GM12864 (cell line): ENCODE data around the gene TMPRSS9.

Experiments
- DNase-seq: peaks from one replicate; pipeline ENCODE4 v3.0.0-alpha.2; 2011; ENCODE audit warnings: low read depth
- H3K4me3 ChIP-seq: 2 replicates; pipeline ENCODE4 v1.5.1; 2011; ENCODE audit warnings: mild to moderate bottlenecking, low read depth, low read length, control low read depth
- CTCF ChIP-seq: IDR thresholded peaks from 2 replicates; pipeline ENCODE4 v1.5.1; 2011; ENCODE audit warnings: low read depth, mild to moderate bottlenecking, moderate library complexity, low read length, control low read depth, inconsistent platforms; ENCODE audit errors: missing control alignments

Gene TMPRSS9

GRCh38 chr19:2398735-2399305, 38.8 kb downstream of the TMPRSS9 start:
- TF ChIP-seq CTCF, result no peak
- no peak overlapping the region for H3K4me3 ChIP-seq
- no peak for DNase-seq

- no peak overlapping the region for H3K4me3 ChIP-seq
- no peak for DNase-seq
- TF ChIP-seq CTCF, result no peak
These were observed 39.5 kb downstream of the TMPRSS9 start for GRCh38 chr19:2399582-2399981.

- DNase-seq, result no peak
- no peak overlapping the region for H3K4me3 ChIP-seq
- TF ChIP-seq CTCF, result no peak
These were observed 48.2 kb downstream of the TMPRSS9 start for GRCh38 chr19:2408247-2408646.

- TF ChIP-seq CTCF, result no peak
- H3K4me3 ChIP-seq, result no peak overlapping the region
- DNase-seq, result no peak
These were observed 49.4 kb downstream of the TMPRSS9 start for GRCh38 chr19:2409352-2409912.

- H3K4me3 ChIP-seq, result no peak overlapping the region
- no peak for TF ChIP-seq CTCF
- no peak for DNase-seq
These were observed 50.0 kb downstream of the TMPRSS9 start for GRCh38 chr19:2410023-2410422.

- DNase-seq, result no peak
- no peak for TF ChIP-seq CTCF
- H3K4me3 ChIP-seq, result no peak overlapping the region
These were observed 51.6 kb downstream of the TMPRSS9 start for GRCh38 chr19:2411709-2412108.

- DNase-seq, result no peak
- H3K4me3 ChIP-seq, result no peak overlapping the region
- no peak for TF ChIP-seq CTCF
These were observed 52.4 kb downstream of the TMPRSS9 start for GRCh38 chr19:2412449-2412848.
